H1 (cell line): ENCODE results near the gene ZNF83. TPM values are rescaled to one million over a fixed set of nuclear protein-coding genes. Genes with fewer than 3 reads are reported as not detected.
A peak's percentile ranks its signal among the peaks of the same experiment; 100 is the strongest.

Experiments used
- CTCF ChIA-PET: fragments of 300-600 bp; sonication (Branson Sonifier 250); formaldehyde crosslinking; loops from one replicate; lab custom pipeline; 2021; ENCODE audit not compliant: partially characterized antibody; lab: Charles Lee
- POLR2A ChIA-PET: fragments of 300-600 bp; sonication (Branson Sonifier 250); formaldehyde crosslinking; loops from one replicate; lab custom pipeline; 2021; ENCODE audit warnings: inconsistent platforms; ENCODE audit not compliant: partially characterized antibody; lab: Charles Lee
- DNase-seq, 2 experiments: peaks; one replicate each; pipeline versions ENCODE4 v3.0.0 to v3.0.0-alpha.2; 2010 to 2022; ENCODE audit warnings: low spot score in 2 of 2, low read depth in 1 of 2, mixed read lengths in 1 of 2
- FAIRE-seq: peaks from 2 replicates; lab custom pipeline; 2011; peaks lifted over from hg19 to GRCh38; lab: Jason Lieb, UNC
- H2AFZ ChIP-seq: 2 replicates; pipeline ENCODE4 v1.8.1; 2012; ENCODE audit warnings: low read length, inconsistent platforms
- H2AK5ac ChIP-seq: 2 replicates; pipeline ENCODE4 v1.6.1; 2013; ENCODE audit warnings: low read depth, low read length
- H2BK120ac ChIP-seq: replicated peaks from 2 replicates; pipeline ENCODE3; 2013; ENCODE audit warnings: low read depth, low read length, inconsistent platforms
- H2BK12ac ChIP-seq: 2 replicates; pipeline ENCODE4 v1.6.1; 2013; ENCODE audit warnings: low read depth, low read length
- H2BK15ac ChIP-seq: 2 replicates; pipeline ENCODE4 v1.6.1; 2013; ENCODE audit warnings: low read length
- H2BK20ac ChIP-seq: 2 replicates; pipeline ENCODE4 v1.6.1; 2013; ENCODE audit warnings: low read length
- H2BK5ac ChIP-seq: 2 replicates; pipeline ENCODE4 v1.6.1; 2013; ENCODE audit warnings: low read depth, low read length
- H3K14ac ChIP-seq: 2 replicates; pipeline ENCODE4 v1.6.1; 2013; ENCODE audit warnings: inconsistent platforms; ENCODE audit not compliant: insufficient read length
- H3K18ac ChIP-seq: 2 replicates; pipeline ENCODE4 v1.6.1; 2013; ENCODE audit warnings: low read length; ENCODE audit errors: extremely low read depth
- H3K23ac ChIP-seq: 2 replicates; pipeline ENCODE4 v1.6.1; 2013; ENCODE audit warnings: inconsistent platforms; ENCODE audit not compliant: insufficient read length
- H3K23me2 ChIP-seq: 2 replicates; pipeline ENCODE4 v1.6.1; 2013; ENCODE audit warnings: low read depth, low read length
- H3K27ac ChIP-seq: 2 replicates; pipeline ENCODE4 v1.6.1; 2011; ENCODE audit warnings: low read depth, low read length, inconsistent platforms
- H3K27me3 ChIP-seq, 4 experiments: replicated peaks in 1 of 4; 1 replicate in 1 of 4; 2 replicates in 3 of 4; pipeline versions ENCODE4 v1.6.1 to v1.8.1; 2011 to 2013; ENCODE audit warnings: low read length in 3 of 4, mild to moderate bottlenecking in 3 of 4, inconsistent platforms in 2 of 4, mixed read lengths in 2 of 4, moderate library complexity in 1 of 4; ENCODE audit not compliant: control insufficient read depth in 3 of 4, insufficient read depth in 3 of 4; ENCODE audit errors: extremely low read depth in 1 of 4
- H3K36me3 ChIP-seq, 4 experiments: 2 replicates each; pipeline versions ENCODE4 v1.6.1 to v1.8.1; 2011 to 2013; ENCODE audit warnings: mild to moderate bottlenecking in 4 of 4, low read length in 3 of 4, moderate library complexity in 2 of 4, control low read depth in 1 of 4, inconsistent platforms in 1 of 4; ENCODE audit not compliant: insufficient read depth in 4 of 4, control insufficient read depth in 2 of 4
- H3K4ac ChIP-seq: replicated peaks from 2 replicates; pipeline ENCODE3; 2013; ENCODE audit warnings: low read length, low read depth, mixed read lengths, inconsistent platforms; ENCODE audit not compliant: insufficient read length
- H3K4me1 ChIP-seq, 4 experiments: replicated peaks in 1 of 4; 1 replicate in 1 of 4; 2 replicates in 3 of 4; pipeline versions ENCODE4 v1.6.1 to v1.8.1; 2011 to 2013; ENCODE audit warnings: low read length in 3 of 4, inconsistent platforms in 2 of 4, mixed read lengths in 1 of 4; ENCODE audit not compliant: insufficient read depth in 4 of 4, control insufficient read depth in 3 of 4
- H3K4me2 ChIP-seq, 2 experiments: 2 replicates each; pipeline versions ENCODE4 v1.6.1 to v1.8.1; 2011 to 2013; ENCODE audit warnings: low read depth in 2 of 2, low read length in 2 of 2, control low read depth in 1 of 2, inconsistent platforms in 1 of 2, mild to moderate bottlenecking in 1 of 2; ENCODE audit not compliant: insufficient read depth in 1 of 2
- H3K4me3 ChIP-seq, 4 experiments: fragments of 200-600, 300-600 bp in 1 of 4; sonication (generic), shearing (Covaris generic), sonication (Bioruptor Twin) in 1 of 4; 2 replicates each; pipeline versions ENCODE4 v1.5.1 to v1.8.1; 2011 to 2016; ENCODE audit warnings: low read length in 4 of 4, low read depth in 3 of 4, control low read depth in 2 of 4, inconsistent platforms in 2 of 4, mild to moderate bottlenecking in 2 of 4, mixed read lengths in 1 of 4, moderate library complexity in 1 of 4; ENCODE audit not compliant: insufficient read depth in 2 of 4; ENCODE audit errors: extremely low read depth in 1 of 4
- H3K56ac ChIP-seq: replicated peaks from 2 replicates; pipeline ENCODE3; 2013; ENCODE audit warnings: low read depth, mild to moderate bottlenecking, mixed read lengths, low read length, inconsistent platforms; ENCODE audit not compliant: insufficient read length
- H3K79me1 ChIP-seq: 2 replicates; pipeline ENCODE4 v1.6.1; 2013; ENCODE audit warnings: low read depth, low read length, control low read depth
- H3K79me2 ChIP-seq, 2 experiments: 2 replicates each; pipeline versions ENCODE4 v1.6.1 to v1.8.1; 2012 to 2013; ENCODE audit warnings: low read length in 2 of 2, mild to moderate bottlenecking in 2 of 2, inconsistent platforms in 1 of 2; ENCODE audit not compliant: insufficient read depth in 2 of 2, control insufficient read depth in 1 of 2
- H3K9ac ChIP-seq, 4 experiments: replicated peaks in 1 of 4; 1 replicate in 1 of 4; 2 replicates in 3 of 4; pipeline versions ENCODE4 v1.6.1 to v1.8.1; 2011 to 2013; ENCODE audit warnings: low read depth in 3 of 4, low read length in 3 of 4, control low read depth in 2 of 4, mild to moderate bottlenecking in 2 of 4, moderate library complexity in 2 of 4, inconsistent platforms in 1 of 4; ENCODE audit errors: extremely low read depth in 1 of 4
- H3K9me3 ChIP-seq, 2 experiments: 2 replicates each; pipeline versions ENCODE4 v1.6.1 to v1.8.1; 2012 to 2013; ENCODE audit warnings: mild to moderate bottlenecking in 2 of 2, moderate library complexity in 2 of 2, control low read depth in 1 of 2, inconsistent platforms in 1 of 2, low read depth in 1 of 2, low read length in 1 of 2, mixed read lengths in 1 of 2; ENCODE audit not compliant: insufficient read depth in 2 of 2
- H4K20me1 ChIP-seq, 2 experiments: replicated peaks in 1 of 2; 2 replicates each; pipeline versions ENCODE3 to v1.8.1; 2011 to 2013; ENCODE audit warnings: inconsistent platforms in 2 of 2, low read length in 2 of 2, mild to moderate bottlenecking in 1 of 2; ENCODE audit not compliant: insufficient read depth in 2 of 2, control insufficient read depth in 1 of 2
- H4K5ac ChIP-seq: 2 replicates; pipeline ENCODE4 v1.6.1; 2013; ENCODE audit warnings: low read length, low read depth, mixed read lengths, inconsistent platforms; ENCODE audit not compliant: insufficient read length
- H4K8ac ChIP-seq: 2 replicates; pipeline ENCODE4 v1.8.0; 2013; ENCODE audit warnings: mild to moderate bottlenecking, moderate library complexity, low read length, inconsistent platforms; ENCODE audit not compliant: insufficient read depth; ENCODE audit errors: extremely low read depth
- H4K91ac ChIP-seq: replicated peaks from 2 replicates; pipeline ENCODE3; 2013; ENCODE audit warnings: low read length, mixed read lengths, inconsistent platforms; ENCODE audit not compliant: insufficient read length
- CEBPB ChIP-seq: IDR thresholded peaks from 2 replicates; pipeline ENCODE4 v1.6.1; 2012; ENCODE audit warnings: low read depth, low read length
- CTBP2 ChIP-seq: IDR thresholded peaks from 2 replicates; pipeline ENCODE4 v1.7.0; 2011; ENCODE audit warnings: borderline replicate concordance, mild to moderate bottlenecking, moderate library complexity, mixed read lengths, low read length; ENCODE audit not compliant: insufficient read depth, insufficient read length
- EP300 ChIP-seq, 2 experiments: IDR thresholded peaks; 1 replicate in 1 of 2; 2 replicates in 1 of 2; pipeline ENCODE4 v1.6.1; 2011 to 2012; ENCODE audit warnings: low read depth in 2 of 2, low read length in 2 of 2, mild to moderate bottlenecking in 2 of 2, borderline replicate concordance in 1 of 2, inconsistent platforms in 1 of 2, moderate library complexity in 1 of 2
- PHF8 ChIP-seq: fragments of 200-600 bp; sonication (generic); conservative IDR thresholded peaks from 2 replicates; pipeline ENCODE4 v1.7.1; 2012; ENCODE audit warnings: low read depth, mild to moderate bottlenecking, inconsistent platforms, low read length, moderate library complexity
- RAD21 ChIP-seq, 2 experiments: IDR thresholded peaks in 1 of 2; conservative IDR thresholded peaks in 1 of 2; 2 replicates each; pipeline ENCODE4 v1.6.1; 2011; ENCODE audit warnings: low read depth in 2 of 2, low read length in 2 of 2, improper control_type of control experiment in 1 of 2, inconsistent platforms in 1 of 2, mild to moderate bottlenecking in 1 of 2, moderate library complexity in 1 of 2
- RBBP5 ChIP-seq: IDR thresholded peaks from 2 replicates; pipeline ENCODE4 v1.7.1; 2012; ENCODE audit warnings: low read depth, mild to moderate bottlenecking, inconsistent platforms, low read length, moderate library complexity, borderline replicate concordance
- SIX5 ChIP-seq: IDR thresholded peaks from 2 replicates; pipeline ENCODE4 v1.6.1; 2011; ENCODE audit warnings: mild to moderate bottlenecking, low read depth, low read length
- SRF ChIP-seq: IDR thresholded peaks from 2 replicates; pipeline ENCODE4 v1.6.1; 2011; ENCODE audit warnings: mild to moderate bottlenecking, low read depth, low read length, moderate library complexity
- SUZ12 ChIP-seq: fragments of 200-600 bp; sonication (generic); IDR thresholded peaks from 2 replicates; pipeline ENCODE4 v1.6.1; 2012; ENCODE audit warnings: mild to moderate bottlenecking, inconsistent platforms, low read length, moderate library complexity, mixed read lengths
- WGBS, 2 experiments: shearing (Covaris generic) in 1 of 2; methylation state at CpG; one replicate each; pipeline versions ENCODE4 v1.1.6 to v1.1.7; 2013 to 2015; ENCODE audit warnings: low lambda C conversion rate in 2 of 2, mixed read lengths in 2 of 2, inconsistent platforms in 1 of 2, low coverage in 1 of 2, missing lambda C conversion rate in 1 of 2; ENCODE audit not compliant: insufficient replicate concordance in 2 of 2, insufficient coverage in 1 of 2, insufficient read length in 1 of 2; ENCODE audit errors: extremely low coverage in 1 of 2, missing lambda C conversion rate in 1 of 2; 5-methylcytosine and 5-hydroxymethylcytosine counted together
- polyA plus RNA-seq, 7 experiments: library from polyadenylated mRNA; depleted of rRNA in 3 of 7; stranded (reverse) in 5 of 7; unstranded in 2 of 7; fragments of >200 nt in 5 of 7; fragments of 200-250 nt in 2 of 7; gene quantifications; 1 replicate in 5 of 7; 2 replicates in 1 of 7; 4 replicates in 1 of 7; pipeline versions ENCODE4 v1.2.1 to v1.2.3, GENCODE V29; 2011 to 2013; ENCODE audit warnings: missing spikeins in 2 of 7, mixed read lengths in 2 of 7
- total RNA-seq: library from RNA; stranded (reverse); fragmentation: NEBNext Ultra II Directional; extraction: Animal tissue kit (Norgen Biotek cat#: 25700); gene quantifications from 2 replicates; pipeline ENCODE4 v1.2.1, GENCODE V29; 2021
- TF ChIP-seq, protein P1 (sequence below): IDR thresholded peaks from 2 replicates; pipeline ENCODE4 v1.6.1; 2011; ENCODE audit warnings: low read depth, mild to moderate bottlenecking, low read length; ENCODE audit not compliant: insufficient read depth

ZNF83 gene
- total and polyA plus RNA-seq, 2 of the 8 experiments (the other 6 are each of a cell fraction or from before 2014, with no cell fraction given): 13.2 to 19.4 TPM

DNA sequence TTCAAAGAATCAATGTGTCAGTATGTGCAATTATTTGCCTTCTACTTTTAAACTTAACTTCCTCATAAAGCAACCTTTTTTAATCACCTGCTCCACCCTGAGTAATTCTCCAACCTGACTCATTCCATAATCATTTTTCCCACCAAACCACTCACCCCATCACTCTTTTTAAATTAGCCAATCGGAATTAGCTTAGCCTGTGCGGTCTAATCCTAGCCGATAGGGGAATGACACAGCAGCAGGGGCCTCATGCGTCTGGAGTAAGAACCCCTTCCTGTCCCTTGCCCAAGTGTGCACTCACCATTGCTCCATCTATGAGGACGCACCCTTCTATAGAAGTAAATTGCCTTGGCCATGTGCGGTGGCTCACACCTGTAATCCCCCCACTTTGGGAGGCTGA, 27.4 kb upstream of the ZNF83 start:
- Histone ChIP-seq H3K4me3 (no peak overlapping the region), H3K9me3 (no peaks in the 10 kb centered on the region), H2BK20ac (no peak overlapping the region), H3K79me2 (no peaks in the 10 kb centered on the region), H3K79me1 (no peaks in the 10 kb centered on the region), H2BK120ac (no peak overlapping the region), H3K27ac (no peak overlapping the region), H3K4me2 (no peak overlapping the region), H4K91ac (no peak overlapping the region), H3K23me2 (no peaks in the 10 kb centered on the region; the same call in 1 of the 2 replicates), H3K23ac (no peak overlapping the region), H3K18ac (no peak overlapping the region), H4K5ac (no peak overlapping the region), H3K27me3 (no peaks in the 10 kb centered on the region), H2BK12ac (no peak overlapping the region), H2AK5ac (no peak overlapping the region), H3K56ac (no peak overlapping the region), H3K36me3 (no peaks in the 10 kb centered on the region), H2AFZ (no peak overlapping the region), H3K14ac (no peak overlapping the region), H2BK15ac (0 out of 2 replicates have a peak overlapping the region, but pooled peaks have one; percentile 61), H2BK5ac (no peak overlapping the region), H3K9ac (no peak overlapping the region), H4K8ac (no peak overlapping the region), H3K4me1 (peaks cover 0 to 12% (median 5%) of the 10 kb centered on the region in 4 experiments; a peak in 4 of 7 replicates), H4K20me1 (peaks cover 0 to 2% of the 10 kb centered on the region in 2 experiments), H3K4ac (no peak overlapping the region)
- CTCF ChIA-PET: interaction anchor here (1.3 kb wide), 1 partner anchor 392 kb away, joined by 3 read pairs; no protein-coding TSS in a partner anchor
- 97% methylated on average over 6 of the region's 6 CpGs; no CpG with 5 or more reads in 1 of the 2 experiments for WGBS, 2 experiments
- DNase-seq: no peak
- no peak for TF ChIP-seq RBBP5
- TF ChIP-seq RAD21 (IDR thresholded peaks at IDR 0.05 in 1 of 2, conservative IDR thresholded peaks at IDR 0.05 in 1 of 2; ENCODE audit: low read depth in 2 of 2, low read length in 2 of 2): no peak
- TF ChIP-seq EP300 (IDR thresholded peaks at IDR 0.05; ENCODE audit: borderline replicate concordance in 1 of 2, low read depth in 2 of 2, low read length in 2 of 2): no peak
- TF ChIP-seq SUZ12: no peak
- TF ChIP-seq, protein P1, sequence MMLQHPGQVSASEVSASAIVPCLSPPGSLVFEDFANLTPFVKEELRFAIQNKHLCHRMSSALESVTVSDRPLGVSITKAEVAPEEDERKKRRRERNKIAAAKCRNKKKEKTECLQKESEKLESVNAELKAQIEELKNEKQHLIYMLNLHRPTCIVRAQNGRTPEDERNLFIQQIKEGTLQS: no peak
- TF ChIP-seq SRF: no peak
- no peak for TF ChIP-seq CTBP2
- no peak for TF ChIP-seq CEBPB
- no peak for TF ChIP-seq PHF8
- no peak for TF ChIP-seq SIX5
- FAIRE-seq: no peak
- POLR2A ChIA-PET: interaction anchor here (0.7 kb wide), 1 partner anchor 315 kb away, joined by 3 read pairs; no protein-coding TSS in a partner anchor
